IMR-90 (cell line): ENCODE results near the gene PDZD7.

ENCODE experiments used
- BHLHE40 ChIP-seq: fragments of 150-350 bp; IDR thresholded peaks from 2 replicates; pipeline ENCODE4 v1.6.1; 2016; ENCODE audit warnings: mild to moderate bottlenecking, low read depth, low read length
- CEBPB ChIP-seq: IDR thresholded peaks from 2 replicates; pipeline ENCODE4 v1.6.1; 2012; ENCODE audit warnings: low read depth, low read length, improper control_type of control experiment
- CHD1 ChIP-seq: IDR thresholded peaks from 2 replicates; pipeline ENCODE4 v1.6.1; 2012; ENCODE audit warnings: low read depth, low read length, improper control_type of control experiment
- ELK1 ChIP-seq: fragments of 150-350 bp; IDR thresholded peaks from 2 replicates; pipeline ENCODE4 v1.6.1; 2016; ENCODE audit warnings: low read depth, mild to moderate bottlenecking, low read length, moderate library complexity, borderline replicate concordance
- FOS ChIP-seq: fragments of 150-350 bp; IDR thresholded peaks from 2 replicates; pipeline ENCODE4 v1.6.1; 2016; ENCODE audit warnings: low read depth, low read length
- MAFK ChIP-seq: IDR thresholded peaks from 2 replicates; pipeline ENCODE4 v1.6.1; 2012; ENCODE audit warnings: low read depth, low read length, improper control_type of control experiment
- MAZ ChIP-seq: IDR thresholded peaks from 2 replicates; pipeline ENCODE4 v1.6.1; 2012; ENCODE audit warnings: low read depth, mild to moderate bottlenecking, low read length, improper control_type of control experiment, moderate library complexity, borderline replicate concordance
- MXI1 ChIP-seq: IDR thresholded peaks from 2 replicates; pipeline ENCODE4 v1.6.1; 2012; ENCODE audit warnings: low read depth, mild to moderate bottlenecking, low read length, moderate library complexity, borderline replicate concordance
- POLR2A ChIP-seq: IDR thresholded peaks from 2 replicates; pipeline ENCODE4 v1.6.1; 2012; ENCODE audit warnings: mild to moderate bottlenecking, low read depth, low read length
- RAD21 ChIP-seq: IDR thresholded peaks from 2 replicates; pipeline ENCODE4 v1.6.1; 2012; ENCODE audit warnings: low read length, improper control_type of control experiment
- RFX5 ChIP-seq: IDR thresholded peaks from 2 replicates; pipeline ENCODE4 v1.8.0; 2012; ENCODE audit warnings: low read depth, mild to moderate bottlenecking, low read length, moderate library complexity
- SMC3 ChIP-seq: fragments of 150-350 bp; IDR thresholded peaks from 2 replicates; pipeline ENCODE4 v1.6.1; 2016; ENCODE audit warnings: low read depth, mild to moderate bottlenecking, antibody characterized with exemption, low read length, moderate library complexity
- TF ChIP-seq, protein P1 (sequence below): conservative IDR thresholded peaks from 2 replicates; pipeline ENCODE4 v1.5.1; 2012; ENCODE audit warnings: mild to moderate bottlenecking, low read depth, low read length, improper control_type of control experiment

DNA sequence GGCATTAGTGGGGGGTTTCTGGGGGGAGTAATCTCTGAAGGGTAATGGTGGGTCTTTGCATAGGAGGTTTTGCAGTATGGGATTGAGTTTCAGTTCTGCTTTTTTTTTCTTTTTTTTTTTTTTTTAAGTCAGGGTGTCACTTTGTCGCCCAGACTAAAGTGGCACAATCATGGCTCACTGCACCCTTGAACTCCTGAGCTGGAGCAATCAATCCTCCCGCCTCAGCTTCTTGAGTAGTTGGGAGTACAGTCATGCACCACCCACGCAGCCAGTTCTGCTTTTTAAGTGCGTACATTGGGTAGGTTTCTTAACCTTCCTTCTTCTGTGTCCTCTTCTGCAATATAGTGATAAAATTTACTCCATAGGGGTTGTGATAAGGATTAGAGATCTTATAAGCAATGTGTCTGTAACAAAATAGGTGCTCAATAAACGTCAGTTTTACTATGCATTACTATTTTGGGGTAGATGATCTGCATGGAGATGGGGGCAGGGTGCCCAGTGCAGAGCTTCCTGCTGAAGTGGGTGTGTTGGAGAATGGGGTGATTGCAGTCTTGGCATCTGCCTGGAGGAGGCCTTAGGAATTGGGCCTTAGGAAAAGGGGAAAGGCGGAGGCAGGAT is 40.4 kb upstream of the PDZD7 start:
- TF ChIP-seq, protein P1, sequence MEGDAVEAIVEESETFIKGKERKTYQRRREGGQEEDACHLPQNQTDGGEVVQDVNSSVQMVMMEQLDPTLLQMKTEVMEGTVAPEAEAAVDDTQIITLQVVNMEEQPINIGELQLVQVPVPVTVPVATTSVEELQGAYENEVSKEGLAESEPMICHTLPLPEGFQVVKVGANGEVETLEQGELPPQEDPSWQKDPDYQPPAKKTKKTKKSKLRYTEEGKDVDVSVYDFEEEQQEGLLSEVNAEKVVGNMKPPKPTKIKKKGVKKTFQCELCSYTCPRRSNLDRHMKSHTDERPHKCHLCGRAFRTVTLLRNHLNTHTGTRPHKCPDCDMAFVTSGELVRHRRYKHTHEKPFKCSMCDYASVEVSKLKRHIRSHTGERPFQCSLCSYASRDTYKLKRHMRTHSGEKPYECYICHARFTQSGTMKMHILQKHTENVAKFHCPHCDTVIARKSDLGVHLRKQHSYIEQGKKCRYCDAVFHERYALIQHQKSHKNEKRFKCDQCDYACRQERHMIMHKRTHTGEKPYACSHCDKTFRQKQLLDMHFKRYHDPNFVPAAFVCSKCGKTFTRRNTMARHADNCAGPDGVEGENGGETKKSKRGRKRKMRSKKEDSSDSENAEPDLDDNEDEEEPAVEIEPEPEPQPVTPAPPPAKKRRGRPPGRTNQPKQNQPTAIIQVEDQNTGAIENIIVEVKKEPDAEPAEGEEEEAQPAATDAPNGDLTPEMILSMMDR: no peak
- no peak for TF ChIP-seq POLR2A
- no peak for TF ChIP-seq ELK1
- no peak for TF ChIP-seq FOS
- TF ChIP-seq MAZ: no peak
- TF ChIP-seq MXI1: no peak
- no peak for TF ChIP-seq RAD21
- TF ChIP-seq RFX5: no peak
- TF ChIP-seq MAFK: no peak
- no peak for TF ChIP-seq CEBPB
- TF ChIP-seq CHD1: no peak
- no peak for TF ChIP-seq BHLHE40
- no peak for TF ChIP-seq SMC3
